Aorta (tissue), 5 donors: ENCODE results near the gene DCAF5. TPM values are rescaled to one million over a fixed set of nuclear protein-coding genes. Genes with fewer than 3 reads are reported as not detected.
A peak's percentile ranks its signal among the peaks of the same experiment; 100 is the strongest.
"Not testable (repeated sequence)": the region's sequence is repeated elsewhere in the genome, so short reads cannot be mapped to it uniquely, and the experiment has no call there.

Experiments
- ATAC-seq: fragments of 200-7000 bp; cut with Tn5 transposase; one replicate; pipeline ENCODE4 v1.9.1; 2022; ENCODE audit warnings: moderate library complexity; ENCODE audit not compliant: low FRiP score
- DNase-seq, 2 donors: peaks; one replicate each; pipeline ENCODE4 v3.0.0-alpha.2; 2020
- H3K27ac ChIP-seq, 2 donors: one replicate each; pipeline ENCODE4 v1.5.1; 2013; ENCODE audit warnings: low read length in 2 of 2, mild to moderate bottlenecking in 2 of 2, moderate library complexity in 2 of 2, control low read depth in 1 of 2, inconsistent platforms in 1 of 2, low read depth in 1 of 2
- H3K27me3 ChIP-seq, 2 donors: one replicate each; pipeline ENCODE4 v1.6.1; 2013; ENCODE audit warnings: control low read depth in 1 of 2, low read length in 1 of 2, mild to moderate bottlenecking in 1 of 2, moderate library complexity in 1 of 2; ENCODE audit not compliant: insufficient read depth in 2 of 2, control insufficient read depth in 1 of 2
- H3K36me3 ChIP-seq, 2 donors: one replicate each; pipeline ENCODE4 v1.6.1; 2013; ENCODE audit warnings: control low read depth in 1 of 2, low read length in 1 of 2, mild to moderate bottlenecking in 1 of 2; ENCODE audit not compliant: insufficient read depth in 2 of 2, control insufficient read depth in 1 of 2
- H3K4me1 ChIP-seq, 2 donors: one replicate each; pipeline ENCODE4 v1.6.1; 2013; ENCODE audit warnings: low read length in 2 of 2, control low read depth in 1 of 2, mild to moderate bottlenecking in 1 of 2, moderate library complexity in 1 of 2; ENCODE audit not compliant: insufficient read depth in 2 of 2, control insufficient read depth in 1 of 2
- H3K4me3 ChIP-seq, 2 donors: one replicate each; pipeline ENCODE4 v1.5.1; 2013; ENCODE audit warnings: low read length in 2 of 2, control low read depth in 1 of 2, mild to moderate bottlenecking in 1 of 2
- H3K9me3 ChIP-seq: one replicate; pipeline ENCODE4 v1.6.1; 2013; ENCODE audit warnings: mild to moderate bottlenecking, low read length; ENCODE audit not compliant: control insufficient read depth
- WGBS, 2 donors: extraction: QIAGEN DNeasy Blood & Tissue Kit; methylation state at CpG; one replicate each; pipeline ENCODE4 v1.1.7; 2013; 5-methylcytosine and 5-hydroxymethylcytosine counted together
- intact Hi-C, 2 donors: fragments of 100-400 bp; cut with DNase I; formaldehyde crosslinking; loops; one replicate each; pipeline versions ENCODE4 v1.14.2 to v1.15.0; 2022
- polyA plus RNA-seq, 2 donors: library from polyadenylated mRNA; stranded (reverse); fragments of 200-250 nt; gene quantifications; one replicate each; pipeline ENCODE4 v1.2.3, GENCODE V29; 2013
- total RNA-seq, 2 donors: library from RNA; stranded (reverse); fragmentation: NEBNext Ultra II Directional; extraction: Animal tissue kit (Norgen Biotek cat#: 25700); gene quantifications; one replicate each; pipeline ENCODE4 v1.2.1, GENCODE V29; 2021
- donor health status: healthy with polysubstance abuse.
- donor health status: Bipolar disorder and iron deficiency.
- donor health status: DM: no; HTN: no; CAD: no.
- donor health status: DM: no; HTN: no; CAD: no.
- donor health status: DM: yes; HTN: yes; CAD: no.

Gene DCAF5
- total and polyA plus RNA-seq, 4 donors = 18.9 to 56.9 (median 43.5) TPM

DNA sequence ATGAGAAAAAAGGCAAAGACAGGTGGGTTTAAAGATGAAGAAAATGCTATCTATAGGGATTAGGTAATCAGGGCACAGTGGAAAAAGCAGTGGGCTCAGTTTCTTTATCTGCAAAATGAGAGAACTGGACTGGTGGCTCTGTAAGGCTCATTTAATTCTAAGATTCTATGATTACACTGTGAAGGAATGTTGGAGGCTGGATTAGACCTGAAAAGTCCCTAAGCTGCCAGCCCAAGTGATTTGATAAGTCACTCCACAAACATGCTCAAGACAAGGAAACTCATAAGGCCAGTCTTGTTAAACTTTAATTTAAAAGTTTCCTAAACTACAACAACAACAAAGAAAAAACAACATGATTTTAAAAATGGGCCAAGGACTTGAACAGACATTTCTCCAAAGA is 75.1 kb downstream of the DCAF5 start:
- Histone ChIP-seq H3K4me3 (no peak overlapping the region), H3K9me3 (no peaks in the 10 kb centered on the region), H3K36me3 (no peaks in the 10 kb centered on the region), H3K27me3 (no peaks in the 10 kb centered on the region), H3K4me1 (peaks cover 0 to 6% of the 10 kb centered on the region in 2 donors), H3K27ac (peak overlapping the region in 1 of 2 donors; percentile 96)
- no peak for DNase-seq
- intact Hi-C loops = loop anchor here (2.0 to 5.0 kb wide), 3 partner anchors 31 to 99 kb away; partner anchors contain the start of gene ACTN1 (in 1 of the 2)
- peak; percentile 78 for ATAC-seq

DNA sequence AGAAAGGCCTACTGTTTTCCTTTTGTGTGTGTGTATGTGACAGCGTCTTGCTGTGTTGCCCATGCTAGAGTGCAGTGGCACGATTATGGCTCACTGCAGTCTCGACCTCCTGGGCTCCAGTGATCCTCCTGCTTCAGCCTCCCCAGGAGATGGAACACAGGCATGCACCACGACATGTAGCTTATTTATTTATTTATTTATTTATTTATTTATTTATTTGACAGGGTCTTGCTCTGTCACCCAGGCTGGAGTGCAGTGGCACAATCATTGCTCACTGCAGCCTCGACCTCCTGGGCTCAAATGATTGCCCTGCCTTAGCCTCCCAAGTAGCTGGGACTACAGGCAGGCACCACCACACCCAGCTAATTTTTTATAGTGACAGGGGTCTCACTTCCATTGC is 75.7 kb downstream of the DCAF5 start:
- not testable (repeated sequence) for ATAC-seq, DNase-seq, H3K4me3 ChIP-seq, H3K9me3 ChIP-seq, H3K27me3 ChIP-seq, H3K4me1 ChIP-seq, H3K36me3 ChIP-seq
- H3K27ac ChIP-seq = peak overlapping the region; percentile 86 to 96
- intact Hi-C loops = loop anchor here in 1 of 2 donors (5.0 kb wide), 1 partner anchor 35 kb away; no protein-coding TSS in a partner anchor
- 91% methylated on average over 5 of the region's 5 CpGs for WGBS, 2 donors

DNA sequence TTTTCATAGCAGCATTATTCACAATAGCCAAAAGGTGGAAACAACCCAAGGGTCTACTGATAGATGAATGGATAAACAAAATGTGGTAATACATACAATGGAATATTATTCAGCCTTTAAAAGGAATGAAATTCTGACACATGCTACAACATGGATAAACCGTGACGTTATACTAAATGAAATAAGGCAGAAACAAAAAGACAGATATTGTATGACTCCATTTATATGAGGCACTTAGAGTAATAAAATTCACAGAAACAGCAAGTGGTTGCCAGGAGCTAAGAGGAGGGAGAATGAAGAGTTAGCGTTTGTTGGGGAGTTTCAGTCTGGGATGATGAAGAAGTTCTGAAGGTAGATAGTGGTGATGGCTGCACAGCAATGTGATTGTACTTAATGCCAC is 76.6 kb downstream of the DCAF5 start:
- Histone ChIP-seq H3K36me3 (no peaks in the 10 kb centered on the region), H3K4me3 (no peak overlapping the region), H3K9me3 (no peaks in the 10 kb centered on the region), H3K4me1 (peaks cover 0 to 6% of the 10 kb centered on the region in 2 donors), H3K27me3 (no peaks in the 10 kb centered on the region), H3K27ac (peak overlapping the region in 1 of 2 donors; percentile 18)
- 80 to 90% methylated on average over 3 of the region's 3 CpGs for WGBS, 2 donors
- intact Hi-C loops = loop anchor here in 1 of 2 donors (5.0 kb wide), 1 partner anchor 34 kb away; no protein-coding TSS in a partner anchor
- ATAC-seq (no peak), DNase-seq (no peak)

DNA sequence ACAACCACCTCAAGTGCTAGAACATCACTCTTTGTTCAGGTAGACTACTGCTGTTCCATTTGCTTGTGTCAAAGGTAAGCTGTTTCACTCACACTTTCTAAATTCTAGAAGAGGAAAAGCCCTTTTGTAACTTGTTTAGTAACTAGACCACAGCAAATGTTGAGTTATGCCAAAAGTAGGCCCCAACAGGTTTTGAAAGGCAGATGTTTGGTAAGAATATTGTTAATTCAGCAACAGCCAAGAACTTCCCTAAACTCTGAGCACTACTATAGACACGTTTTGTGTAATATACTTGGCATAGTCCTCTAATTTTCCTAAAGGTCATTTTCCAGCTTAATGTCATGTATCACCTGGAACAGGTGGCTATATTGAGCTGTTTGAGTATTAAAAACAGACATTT is 79.0 kb downstream of the DCAF5 start:
- ATAC-seq (no peak), DNase-seq (no peak)
- H3K27ac ChIP-seq = no peak overlapping the region
- H3K27me3 ChIP-seq = no peaks in the 10 kb centered on the region
- H3K4me3 ChIP-seq = no peak overlapping the region
- intact Hi-C loops = no loop called here
- WGBS, 2 donors = 11 to 14% methylated on average over 1 of the region's 1 CpG
- peaks cover 5 to 10% of the 10 kb centered on the region in 2 donors for H3K4me1 ChIP-seq
- H3K36me3 ChIP-seq = no peaks in the 10 kb centered on the region
- H3K9me3 ChIP-seq = no peaks in the 10 kb centered on the region

GRCh38 chr14:69073429-69073828 is 79.5 kb downstream of the DCAF5 start:
- intact Hi-C loops = no loop called here
- Histone ChIP-seq H3K4me3 (no peak overlapping the region), H3K27me3 (no peaks in the 10 kb centered on the region), H3K27ac (peak overlapping the region in 1 of 2 donors; percentile 57), H3K36me3 (no peaks in the 10 kb centered on the region), H3K9me3 (no peaks in the 10 kb centered on the region), H3K4me1 (peaks cover 5 to 10% of the 10 kb centered on the region in 2 donors)
- no peak for ATAC-seq
- whole genome bisulfite sequencing, 2 donors = 60 to 62% methylated on average over 5 of the region's 5 CpGs
- DNase-seq = no peak

GRCh38 chr14:69072584-69072983 is 80.3 kb downstream of the DCAF5 start:
- intact Hi-C loops = no loop called here
- ATAC-seq (no peak), DNase-seq (no peak)
- no peak overlapping the region for H3K27ac ChIP-seq
- H3K4me1 ChIP-seq = peaks cover 5 to 10% of the 10 kb centered on the region in 2 donors
- WGBS, 2 donors = 72 to 75% methylated on average over 2 of the region's 2 CpGs
- H3K36me3 ChIP-seq = no peaks in the 10 kb centered on the region
- H3K27me3 ChIP-seq = no peaks in the 10 kb centered on the region
- no peaks in the 10 kb centered on the region for H3K9me3 ChIP-seq
- H3K4me3 ChIP-seq = no peak overlapping the region

GRCh38 chr14:69068744-69069421 is 84.0 kb downstream of the DCAF5 start:
- ATAC-seq (no peak), DNase-seq (no peak)
- Histone ChIP-seq H3K36me3 (no peaks in the 10 kb centered on the region), H3K27me3 (no peaks in the 10 kb centered on the region), H3K27ac (peak overlapping the region in 1 of 2 donors; percentile 54), H3K9me3 (no peaks in the 10 kb centered on the region), H3K4me1 (peaks cover 5% of the 10 kb centered on the region in 2 donors), H3K4me3 (no peak overlapping the region)
- intact Hi-C loops = no loop called here
- 34 to 40% methylated on average over 2 of the region's 2 CpGs for whole genome bisulfite sequencing, 2 donors

GRCh38 chr14:69066396-69067171 is 86.3 kb downstream of the DCAF5 start:
- Histone ChIP-seq H3K27ac (no peak overlapping the region), H3K27me3 (no peaks in the 10 kb centered on the region), H3K4me1 (peaks cover 5 to 12% of the 10 kb centered on the region in 2 donors), H3K36me3 (no peaks in the 10 kb centered on the region), H3K4me3 (no peak overlapping the region), H3K9me3 (no peaks in the 10 kb centered on the region)
- ATAC-seq = no peak
- WGBS, 2 donors = 86 to 88% methylated on average over 3 of the region's 3 CpGs
- no peak for DNase-seq
- intact Hi-C loops = no loop called here
